ENCODE results near the gene CAMK1D.

- no peak for TF ChIP-seq EZH2 (IDR thresholded peaks at IDR 0.05; ENCODE audit: low read depth)
- TF ChIP-seq, protein P1, sequence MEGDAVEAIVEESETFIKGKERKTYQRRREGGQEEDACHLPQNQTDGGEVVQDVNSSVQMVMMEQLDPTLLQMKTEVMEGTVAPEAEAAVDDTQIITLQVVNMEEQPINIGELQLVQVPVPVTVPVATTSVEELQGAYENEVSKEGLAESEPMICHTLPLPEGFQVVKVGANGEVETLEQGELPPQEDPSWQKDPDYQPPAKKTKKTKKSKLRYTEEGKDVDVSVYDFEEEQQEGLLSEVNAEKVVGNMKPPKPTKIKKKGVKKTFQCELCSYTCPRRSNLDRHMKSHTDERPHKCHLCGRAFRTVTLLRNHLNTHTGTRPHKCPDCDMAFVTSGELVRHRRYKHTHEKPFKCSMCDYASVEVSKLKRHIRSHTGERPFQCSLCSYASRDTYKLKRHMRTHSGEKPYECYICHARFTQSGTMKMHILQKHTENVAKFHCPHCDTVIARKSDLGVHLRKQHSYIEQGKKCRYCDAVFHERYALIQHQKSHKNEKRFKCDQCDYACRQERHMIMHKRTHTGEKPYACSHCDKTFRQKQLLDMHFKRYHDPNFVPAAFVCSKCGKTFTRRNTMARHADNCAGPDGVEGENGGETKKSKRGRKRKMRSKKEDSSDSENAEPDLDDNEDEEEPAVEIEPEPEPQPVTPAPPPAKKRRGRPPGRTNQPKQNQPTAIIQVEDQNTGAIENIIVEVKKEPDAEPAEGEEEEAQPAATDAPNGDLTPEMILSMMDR (conservative IDR thresholded peaks at IDR 0.05): no peak
These were observed 185.5 kb downstream of the CAMK1D start for GRCh38 chr10:12534824-12535223.

Measured in PC-9 (cell line).